Stomach (tissue), 9 donors: ENCODE results near the gene ADAM8. TPM values are rescaled to one million over a fixed set of nuclear protein-coding genes. Genes with fewer than 3 reads are reported as not detected.

Source experiments
- DNase-seq, 2 donors: peaks; one replicate each; pipeline versions ENCODE4 v3.0.0 to v3.0.0-alpha.2; 2013 to 2019
- H3K27ac ChIP-seq, 5 donors: fragments of 200-600 bp in 4 of 5; sonication (generic) in 4 of 5; one replicate each; pipeline ENCODE4 v1.5.1; 2013 to 2019; ENCODE audit warnings: mild to moderate bottlenecking in 1 of 5, moderate library complexity in 1 of 5
- H3K27me3 ChIP-seq, 3 donors: fragments of 200-600 bp; sonication (generic); one replicate each; pipeline ENCODE4 v1.5.1; 2017 to 2019; ENCODE audit warnings: mixed run types in 1 of 3
- H3K36me3 ChIP-seq, 4 donors: fragments of 200-600 bp; sonication (generic); 1 replicate in 3 of 4; 2 replicates in 1 of 4; pipeline ENCODE4 v1.5.1; 2016 to 2019
- H3K4me1 ChIP-seq, 4 donors: fragments of 200-600 bp; sonication (generic); one replicate each; pipeline ENCODE4 v1.5.1; 2016 to 2019
- H3K4me3 ChIP-seq, 4 donors: fragments of 200-600 bp; sonication (generic) in 3 of 4; one replicate each; pipeline ENCODE4 v1.5.1; 2016 to 2019; ENCODE audit warnings: mild to moderate bottlenecking in 1 of 4
- H3K9me3 ChIP-seq, 4 donors: fragments of 200-600 bp; sonication (generic); one replicate each; pipeline ENCODE4 v1.5.1; 2016 to 2019
- EP300 ChIP-seq: sonication (generic); formaldehyde crosslinking; IDR thresholded peaks from one replicate; pipeline ENCODE4 v1.6.1; 2017; ENCODE audit warnings: antibody characterized with exemption
- POLR2A ChIP-seq, 4 donors: fragments of 450-650 bp; IDR thresholded peaks; one replicate each; pipeline ENCODE4 v1.6.1; 2016; ENCODE audit warnings: antibody characterized with exemption in 4 of 4, control low read depth in 2 of 4, mild to moderate bottlenecking in 1 of 4, moderate library complexity in 1 of 4
- POLR2AphosphoS5 ChIP-seq, 3 donors: sonication (generic); formaldehyde crosslinking; IDR thresholded peaks; one replicate each; pipeline ENCODE4 v1.6.1; 2016; ENCODE audit warnings: antibody characterized with exemption in 3 of 3
- WGBS, 5 donors: extraction: QIAGEN DNeasy Blood & Tissue Kit in 3 of 5; methylation state at CpG; one replicate each; pipeline versions ENCODE4 v1.1.5 to v1.1.7; 2013 to 2018; 5-methylcytosine and 5-hydroxymethylcytosine counted together
- intact Hi-C: fragments of 100-400 bp; cut with DNase I; formaldehyde crosslinking; loops from one replicate; pipeline ENCODE4 v1.15.1; 2023; ENCODE audit warnings: low total_unique reads
- polyA plus RNA-seq, 3 donors: library from polyadenylated mRNA; stranded (reverse); fragments of 200-250 nt; gene quantifications; one replicate each; pipeline ENCODE4 v1.2.3, GENCODE V29; 2013
- total RNA-seq, 5 donors: library from RNA; depleted of rRNA; stranded (reverse); fragments of >200 nt; gene quantifications; one replicate each; pipeline versions ENCODE4 v1.1.0 to v1.2.3, GENCODE V29; 2014 to 2016
- TF ChIP-seq, protein P1 (sequence below), 7 experiments: fragments of 450-650 bp in 4 of 7; fragments of 200-600 bp in 3 of 7; sonication (generic) in 3 of 7; IDR thresholded peaks; one replicate each; pipeline ENCODE4 v1.5.1; 2016 to 2019; ENCODE audit warnings: antibody characterized with exemption in 7 of 7, control low read depth in 2 of 7, mild to moderate bottlenecking in 1 of 7
- donor health status: healthy with polysubstance abuse.
- donor health status: Bipolar disorder and iron deficiency.
- donor health status: healthy.

ADAM8 gene
- total and polyA plus RNA-seq, 8 donors = 1.8 to 50.8 (median 4.4) TPM; not detected in 1

DNA sequence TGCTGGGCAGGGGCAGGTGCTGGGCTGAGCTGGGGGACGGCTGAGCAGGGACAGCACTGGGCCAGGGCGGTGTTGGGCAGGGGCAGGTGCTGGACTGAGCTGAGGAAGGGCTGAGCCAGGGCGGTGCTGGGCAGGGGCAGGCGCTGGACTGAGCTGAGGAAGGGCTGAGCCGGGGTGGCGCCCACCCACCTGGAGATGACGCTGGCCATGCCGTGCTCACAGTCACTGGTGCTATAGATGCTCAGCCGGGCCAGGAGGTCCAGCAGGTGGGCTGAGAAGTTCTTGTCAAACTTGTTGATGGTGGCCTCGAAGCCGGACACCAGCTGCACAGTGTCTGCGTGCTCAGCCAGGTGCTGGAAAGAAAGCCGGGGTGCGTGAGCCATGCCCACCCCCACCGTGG, 4.4 kb upstream of the ADAM8 start:
- Histone ChIP-seq H3K36me3 (peaks cover 54 to 82% (median 72%) of the 10 kb centered on the region in 4 donors), H3K27ac (no peak overlapping the region), H3K9me3 (no peaks in the 10 kb centered on the region), H3K27me3 (peaks cover 0 to 16% (median 7%) of the 10 kb centered on the region in 3 donors), H3K4me3 (no peak overlapping the region), H3K4me1 (peaks cover 32 to 45% (median 36%) of the 10 kb centered on the region in 4 donors)
- no peak for DNase-seq
- WGBS, 5 donors = 91 to 96% (median 93%) methylated on average over 13 to 15 of the region's 15 CpGs
- intact Hi-C loops = no loop called here
- TF ChIP-seq POLR2A (IDR thresholded peaks at IDR 0.05) (no peak), EP300 (no peak), POLR2AphosphoS5 (IDR thresholded peaks at IDR 0.05) (no peak)
- TF ChIP-seq, protein P1, sequence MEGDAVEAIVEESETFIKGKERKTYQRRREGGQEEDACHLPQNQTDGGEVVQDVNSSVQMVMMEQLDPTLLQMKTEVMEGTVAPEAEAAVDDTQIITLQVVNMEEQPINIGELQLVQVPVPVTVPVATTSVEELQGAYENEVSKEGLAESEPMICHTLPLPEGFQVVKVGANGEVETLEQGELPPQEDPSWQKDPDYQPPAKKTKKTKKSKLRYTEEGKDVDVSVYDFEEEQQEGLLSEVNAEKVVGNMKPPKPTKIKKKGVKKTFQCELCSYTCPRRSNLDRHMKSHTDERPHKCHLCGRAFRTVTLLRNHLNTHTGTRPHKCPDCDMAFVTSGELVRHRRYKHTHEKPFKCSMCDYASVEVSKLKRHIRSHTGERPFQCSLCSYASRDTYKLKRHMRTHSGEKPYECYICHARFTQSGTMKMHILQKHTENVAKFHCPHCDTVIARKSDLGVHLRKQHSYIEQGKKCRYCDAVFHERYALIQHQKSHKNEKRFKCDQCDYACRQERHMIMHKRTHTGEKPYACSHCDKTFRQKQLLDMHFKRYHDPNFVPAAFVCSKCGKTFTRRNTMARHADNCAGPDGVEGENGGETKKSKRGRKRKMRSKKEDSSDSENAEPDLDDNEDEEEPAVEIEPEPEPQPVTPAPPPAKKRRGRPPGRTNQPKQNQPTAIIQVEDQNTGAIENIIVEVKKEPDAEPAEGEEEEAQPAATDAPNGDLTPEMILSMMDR (IDR thresholded peaks at IDR 0.05) = no peak

- Histone ChIP-seq H3K27ac (peak overlapping the region in 2 of 5 donors; percentile 84 to 86), H3K4me1 (peaks cover 38 to 50% (median 42%) of the 10 kb centered on the region in 4 donors), H3K36me3 (peaks cover 50 to 77% (median 67%) of the 10 kb centered on the region in 4 donors), H3K4me3 (no peak overlapping the region), H3K27me3 (peaks cover 0 to 21% (median 9%) of the 10 kb centered on the region in 3 donors), H3K9me3 (no peaks in the 10 kb centered on the region)
- intact Hi-C loops = no loop called here
- TF ChIP-seq POLR2AphosphoS5 (IDR thresholded peaks at IDR 0.05) (no peak), EP300 (no peak), POLR2A (IDR thresholded peaks at IDR 0.05) (no peak)
- TF ChIP-seq, protein P1 (IDR thresholded peaks at IDR 0.05) = no peak
- 84 to 94% (median 91%) methylated on average over 9 to 10 of the region's 10 CpGs for WGBS, 5 donors
- DNase-seq = no peak
Measured at GRCh38 chr10:133280391-133281059, 3.9 kb upstream of the ADAM8 start.

DNA sequence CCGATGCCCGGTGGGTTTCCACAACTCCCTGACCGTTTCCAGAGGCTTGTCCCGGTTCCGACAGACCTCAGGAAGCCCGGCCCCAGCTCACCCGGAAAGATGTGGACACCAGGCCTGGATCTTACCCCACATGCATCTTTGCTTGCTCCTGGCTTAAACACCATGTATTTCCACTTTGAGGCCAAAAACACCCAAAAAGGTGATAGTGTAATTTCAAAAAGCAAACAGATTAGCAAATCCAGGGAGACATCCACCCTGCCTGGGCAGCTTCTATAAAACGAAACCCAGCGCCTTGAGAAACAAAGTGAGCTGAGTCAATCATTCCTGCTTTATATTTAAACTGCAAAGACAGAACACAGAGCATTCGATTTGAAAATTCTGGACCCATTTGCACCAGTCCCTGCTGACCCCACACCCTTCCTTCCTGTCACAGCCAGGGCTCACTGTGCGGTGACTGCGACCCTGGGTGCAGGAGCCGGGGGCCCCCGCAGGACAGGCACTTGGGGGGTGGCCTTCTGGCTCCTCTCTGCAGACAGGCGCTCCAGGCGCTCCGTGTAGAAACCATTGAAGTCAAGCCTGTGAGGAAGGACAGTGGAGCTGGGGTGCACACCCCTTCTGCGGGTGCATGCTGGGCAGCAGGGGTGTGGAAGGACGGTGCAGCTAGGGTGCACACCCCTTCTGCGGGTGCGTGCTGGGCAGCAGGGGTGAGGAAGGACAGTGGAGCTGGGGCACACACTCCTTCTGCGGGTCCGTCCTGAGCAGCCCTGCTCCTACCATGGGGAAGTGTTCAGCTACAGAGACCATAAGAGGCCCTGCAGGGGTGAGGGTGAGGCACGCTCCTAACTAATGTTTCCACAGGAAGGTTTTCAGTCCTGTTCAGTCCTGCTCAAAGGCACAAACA, 2.9 kb upstream of the ADAM8 start:
- Histone ChIP-seq H3K36me3 (peaks cover 40 to 67% (median 57%) of the 10 kb centered on the region in 4 donors), H3K4me3 (no peak overlapping the region), H3K27ac (peak overlapping the region; percentile 64 to 86 (median 72)), H3K27me3 (peaks cover 0 to 31% (median 13%) of the 10 kb centered on the region in 3 donors), H3K9me3 (no peaks in the 10 kb centered on the region), H3K4me1 (peaks cover 46 to 60% (median 51%) of the 10 kb centered on the region in 4 donors)
- no peak for TF ChIP-seq POLR2A (IDR thresholded peaks at IDR 0.05)
- TF ChIP-seq POLR2AphosphoS5 (IDR thresholded peaks at IDR 0.05) = no peak
- no peak for TF ChIP-seq EP300
- TF ChIP-seq, protein P1 (IDR thresholded peaks at IDR 0.05) = no peak
- DNase-seq = no peak
- intact Hi-C loops = no loop called here
- 77 to 82% (median 80%) methylated on average over 18 to 24 of the region's 24 CpGs for WGBS, 5 donors

DNA sequence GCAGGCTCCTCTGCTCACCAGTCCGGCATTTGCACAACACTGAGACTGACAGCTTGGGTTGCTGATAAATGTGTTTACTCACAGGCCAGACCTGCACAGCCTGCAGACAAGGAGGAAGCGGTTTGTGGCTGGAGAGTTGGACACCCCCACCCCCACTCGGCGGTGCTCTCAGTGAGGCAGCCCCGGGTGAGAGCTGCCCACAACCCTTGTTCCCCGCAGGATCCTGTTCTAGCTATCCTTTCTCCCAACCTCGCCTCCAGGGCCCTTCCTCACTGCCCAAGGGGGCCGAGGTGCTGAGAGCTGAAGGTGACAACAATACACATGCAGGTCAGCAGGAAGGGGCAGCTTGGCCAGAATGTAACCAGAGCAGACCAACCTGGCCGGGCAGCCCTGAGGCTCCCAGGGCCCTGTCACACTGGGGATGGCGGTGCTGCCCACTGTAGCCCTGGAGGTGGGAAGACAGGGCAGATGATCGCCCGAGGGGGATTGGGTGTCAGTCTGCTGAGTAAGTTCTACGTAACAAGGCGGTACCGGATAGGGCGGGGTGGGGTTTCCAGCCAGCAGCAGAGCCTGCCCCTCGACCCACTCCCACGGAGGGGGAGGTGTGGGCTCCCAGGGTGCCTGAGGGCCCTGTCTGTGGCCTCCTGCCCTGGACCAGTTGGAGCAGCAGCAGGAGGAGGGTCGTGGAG, 2.1 kb upstream of the ADAM8 start:
- 15 to 46% (median 33%) methylated on average over 17 to 19 of the region's 19 CpGs for WGBS, 5 donors
- peaks cover 0 to 40% (median 13%) of the 10 kb centered on the region in 3 donors for H3K27me3 ChIP-seq
- peak overlapping the region in 1 of 4 donors; percentile 13 for H3K4me3 ChIP-seq
- peaks cover 46 to 68% (median 54%) of the 10 kb centered on the region in 4 donors for H3K4me1 ChIP-seq
- intact Hi-C loops = no loop called here
- TF ChIP-seq EP300 (no peak), POLR2A (IDR thresholded peaks at IDR 0.05) (no peak), POLR2AphosphoS5 (IDR thresholded peaks at IDR 0.05) (peak in 2 of 3 donors; percentile 57 to 58)
- TF ChIP-seq, protein P1 (IDR thresholded peaks at IDR 0.05) = no peak
- no peaks in the 10 kb centered on the region for H3K9me3 ChIP-seq
- peak; percentile 82 to 92 for DNase-seq
- H3K36me3 ChIP-seq = peaks cover 32 to 59% (median 49%) of the 10 kb centered on the region in 4 donors
- peak overlapping the region; percentile 64 to 86 (median 72) for H3K27ac ChIP-seq
